Ureter (tissue), 1 donor: ENCODE measurements around the gene WNT7B. TPM values are rescaled to one million over a fixed set of nuclear protein-coding genes. Genes with fewer than 3 reads are reported as not detected.
"Not testable (repeated sequence)": the region's sequence is repeated elsewhere in the genome, so short reads cannot be mapped to it uniquely, and the experiment has no call there.

Source experiments
- DNase-seq: peaks from one replicate; pipeline ENCODE4 v3.0.0-alpha.2; 2020; ENCODE audit warnings: low spot score
- total RNA-seq: library from RNA; stranded (reverse); gene quantifications from one replicate; pipeline ENCODE4 v1.2.4, GENCODE V29; 2023
- donor health status: DM: yes; HTN: yes; CAD: no.

WNT7B gene
- total RNA-seq, 1 donor from 2014 or later = 58.6 TPM

GRCh38 chr22:46008291-46008690, 31.3 kb upstream of the WNT7B start:
- peak; percentile 42 for DNase-seq

GRCh38 chr22:46007848-46008261, 30.9 kb upstream of the WNT7B start:
- peak; percentile 76 for DNase-seq

DNA sequence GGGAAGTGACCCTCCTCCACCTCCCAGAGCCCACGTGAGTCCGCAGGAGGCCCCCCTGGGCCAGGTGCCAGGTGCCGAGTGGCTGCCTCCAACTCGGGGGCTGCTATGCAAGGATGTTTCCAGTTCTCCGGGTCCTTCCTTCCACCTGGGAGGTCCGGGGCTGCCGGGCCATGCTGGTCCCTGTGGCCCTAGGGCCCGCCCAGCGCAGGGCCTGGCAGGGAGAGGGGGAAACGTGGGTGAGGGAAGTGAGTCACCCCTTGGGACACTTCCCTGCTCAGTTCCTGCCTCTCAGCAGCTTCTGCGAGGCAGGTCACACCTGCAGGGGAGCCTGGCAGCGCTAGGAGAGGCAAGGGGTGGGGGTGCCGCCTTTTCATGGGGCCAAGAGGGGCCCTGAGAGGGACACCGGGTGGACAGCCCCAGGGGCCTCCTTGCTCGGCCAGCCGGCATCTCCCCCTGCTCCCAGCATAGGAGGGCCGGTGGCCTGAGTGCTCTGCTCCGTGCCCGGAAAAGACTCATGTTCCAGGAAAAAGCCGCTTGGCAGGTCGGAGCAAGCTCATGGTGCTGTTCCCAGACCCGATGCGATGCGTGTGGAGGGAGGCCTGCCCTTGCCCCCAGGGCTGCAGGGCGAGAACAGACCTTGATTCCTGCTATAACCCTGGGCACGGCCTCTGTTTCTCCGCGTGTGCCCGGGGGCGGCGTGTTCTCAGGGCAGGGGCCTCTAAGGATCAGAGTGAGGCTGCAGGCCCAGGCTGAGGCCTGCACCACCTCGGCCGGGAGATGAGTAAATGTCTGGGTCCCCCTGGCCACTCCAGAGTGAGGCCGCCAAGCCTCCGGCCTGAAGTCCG, 30.3 kb upstream of the WNT7B start:
- peak; percentile 78 for DNase-seq

DNA sequence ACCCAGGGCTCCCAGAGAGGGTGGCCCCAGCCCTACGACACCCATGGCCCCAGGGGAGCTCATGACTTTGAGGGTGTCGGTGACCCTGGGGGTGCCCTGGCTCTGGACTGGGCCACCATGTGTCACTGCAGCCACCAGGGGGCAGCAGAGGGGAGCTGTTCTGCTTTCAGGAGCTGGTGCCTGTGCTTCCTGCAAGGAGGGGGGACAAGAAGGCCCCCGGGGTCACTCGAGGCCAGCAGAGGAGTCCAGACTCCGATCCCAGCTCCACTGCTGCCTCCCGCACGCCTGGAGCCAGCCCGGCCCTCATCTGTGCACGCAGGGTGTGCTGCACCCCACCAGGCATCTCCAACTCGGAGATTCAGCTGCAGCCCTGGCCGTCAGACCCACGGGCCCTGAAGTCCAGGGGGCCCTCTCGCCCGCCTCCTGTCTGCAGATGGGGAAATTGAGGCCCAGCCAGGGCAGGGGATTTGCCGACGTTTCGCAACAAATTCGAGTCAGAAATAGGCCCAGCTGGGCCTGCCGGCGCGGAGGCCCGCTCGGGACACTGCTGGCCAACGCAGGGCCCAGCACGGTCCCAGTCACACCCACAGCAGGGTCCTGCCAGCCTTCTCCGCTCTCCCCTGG, 29.5 kb upstream of the WNT7B start:
- DNase-seq = peak; percentile 95

DNA sequence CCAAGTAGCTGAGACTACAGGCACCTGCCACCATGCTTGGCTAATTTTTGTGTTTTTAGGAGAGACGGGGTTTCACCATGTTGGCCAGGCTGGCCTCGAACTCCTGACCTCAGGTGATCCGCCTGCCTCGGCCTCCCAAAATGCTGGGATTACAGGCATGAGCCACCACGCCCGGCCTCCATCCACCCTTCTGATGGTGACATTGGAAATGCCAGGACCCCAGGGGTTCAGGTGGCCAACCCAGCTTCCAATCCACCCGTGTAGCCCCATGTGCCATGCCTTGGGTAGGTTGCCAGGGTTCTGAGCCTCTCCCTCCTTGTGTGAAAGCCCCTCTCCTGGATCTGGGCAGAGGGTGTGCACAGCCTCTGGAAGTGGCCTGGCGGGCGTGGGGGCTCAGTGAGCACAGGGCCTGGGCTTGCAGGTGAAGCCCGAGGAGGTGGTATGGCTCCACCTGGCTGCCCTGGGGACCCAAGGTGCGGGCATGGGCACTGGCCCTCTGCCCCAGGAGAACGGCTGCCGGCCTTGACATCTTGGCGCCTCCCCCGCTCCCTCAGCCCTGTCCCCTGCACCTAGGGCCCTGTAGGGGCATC, 28.2 kb upstream of the WNT7B start:
- not testable (repeated sequence) for DNase-seq

DNA sequence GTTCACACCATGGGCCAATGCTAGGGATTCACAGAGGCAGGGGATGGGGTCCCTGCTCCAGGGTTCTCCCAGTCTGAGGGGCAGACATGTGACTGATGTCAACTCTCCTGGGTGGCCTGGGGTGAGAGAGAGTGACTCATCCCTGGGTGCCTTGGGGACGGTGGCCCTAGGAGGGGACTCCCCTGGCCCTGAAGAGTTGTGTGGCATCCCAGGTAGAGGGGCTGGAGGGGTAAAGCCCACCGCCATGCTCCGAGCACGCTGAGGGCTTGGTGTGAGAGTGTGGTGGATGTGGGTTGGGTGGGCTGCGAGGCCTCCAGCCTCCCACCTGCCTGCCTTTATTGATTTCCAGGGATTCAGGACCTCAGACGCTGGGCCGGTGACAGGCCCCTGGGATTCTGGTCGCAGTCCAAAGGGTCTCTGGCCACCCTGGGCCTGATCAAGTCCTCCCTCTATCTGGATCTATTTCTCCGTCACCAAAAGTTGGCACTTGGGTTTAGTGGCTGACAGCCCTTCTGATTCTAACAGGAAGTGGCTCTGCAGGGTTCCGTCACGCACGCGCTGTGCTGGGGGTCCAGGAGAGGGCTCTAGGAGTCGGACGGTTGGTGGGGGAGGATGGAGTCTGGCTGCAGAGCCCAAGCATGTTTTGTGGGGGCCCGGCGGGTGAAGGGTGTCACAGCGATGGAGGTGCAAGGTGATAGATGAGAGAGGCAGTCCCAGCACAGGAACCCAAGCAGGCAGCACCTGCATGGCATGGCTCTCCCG, 27.3 kb upstream of the WNT7B start:
- peak; percentile 44 for DNase-seq

GRCh38 chr22:46003271-46004091, 26.5 kb upstream of the WNT7B start:
- peak; percentile 43 for DNase-seq

DNA sequence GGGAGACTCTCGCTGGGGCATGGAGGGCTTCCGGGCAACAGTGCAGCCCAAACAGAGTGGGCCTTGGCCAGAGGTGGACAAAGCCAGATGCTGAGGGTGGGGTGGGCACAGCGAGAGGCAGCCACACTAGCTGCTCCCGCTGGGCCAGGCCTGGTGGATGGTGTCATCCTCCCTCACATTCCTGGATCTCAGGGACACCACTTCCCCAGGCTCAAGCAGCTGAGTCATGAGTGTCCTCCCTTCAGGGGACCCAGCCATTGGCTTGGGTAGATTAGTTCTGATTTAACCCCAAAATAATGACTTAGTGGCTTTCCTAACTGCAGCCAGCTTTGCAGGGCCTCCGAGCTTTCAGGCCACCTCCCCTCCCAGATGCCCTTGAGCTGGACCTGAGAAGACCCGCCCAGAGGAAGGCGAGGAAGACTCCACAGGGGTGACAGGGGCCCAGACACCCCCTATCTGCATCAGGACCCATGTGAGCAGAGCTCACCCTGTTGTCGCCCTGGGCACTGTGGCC, 25.9 kb upstream of the WNT7B start:
- no peak for DNase-seq

DNA sequence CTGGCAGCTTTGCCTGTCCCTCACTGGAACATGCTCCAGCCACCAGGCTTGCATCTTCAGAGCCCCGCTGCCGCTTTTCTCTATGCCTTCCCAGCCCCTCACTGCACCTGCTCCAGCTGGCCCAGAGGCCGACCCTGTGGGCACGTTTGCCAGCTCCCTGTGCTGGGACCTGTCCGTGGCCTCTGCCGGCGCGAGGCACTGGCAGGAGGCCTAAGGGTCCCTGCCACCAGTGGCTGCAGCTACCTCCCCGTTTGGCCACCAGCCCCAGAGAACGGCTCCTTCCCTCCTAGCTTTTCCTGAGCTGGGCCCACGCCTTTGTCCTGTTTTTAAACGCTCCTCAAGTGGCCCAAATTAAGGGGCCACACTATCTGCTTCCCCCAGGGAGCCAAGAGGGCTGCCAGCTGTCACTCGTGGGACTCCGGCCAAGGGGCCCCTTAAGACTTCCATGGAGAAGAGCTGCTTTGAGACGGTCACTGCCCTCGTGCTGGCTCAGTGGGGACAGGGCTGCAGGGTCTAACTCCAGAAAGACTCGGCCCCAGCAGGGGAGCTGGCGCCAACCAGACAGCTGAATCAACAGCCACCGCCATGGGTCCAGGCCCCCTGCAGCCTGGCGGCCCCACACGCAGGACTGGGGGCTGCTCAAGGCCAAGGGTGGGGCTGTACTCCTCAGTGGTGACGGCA, 24.6 kb upstream of the WNT7B start:
- DNase-seq = no peak

- no peak for DNase-seq
These were observed 24.1 kb upstream of the WNT7B start for GRCh38 chr22:46001046-46001425.

GRCh38 chr22:46000081-46001027, 23.4 kb upstream of the WNT7B start:
- no peak for DNase-seq

GRCh38 chr22:45999379-45999971, 22.5 kb upstream of the WNT7B start:
- DNase-seq = no peak

GRCh38 chr22:45998638-45999378, 21.8 kb upstream of the WNT7B start:
- DNase-seq = no peak

DNA sequence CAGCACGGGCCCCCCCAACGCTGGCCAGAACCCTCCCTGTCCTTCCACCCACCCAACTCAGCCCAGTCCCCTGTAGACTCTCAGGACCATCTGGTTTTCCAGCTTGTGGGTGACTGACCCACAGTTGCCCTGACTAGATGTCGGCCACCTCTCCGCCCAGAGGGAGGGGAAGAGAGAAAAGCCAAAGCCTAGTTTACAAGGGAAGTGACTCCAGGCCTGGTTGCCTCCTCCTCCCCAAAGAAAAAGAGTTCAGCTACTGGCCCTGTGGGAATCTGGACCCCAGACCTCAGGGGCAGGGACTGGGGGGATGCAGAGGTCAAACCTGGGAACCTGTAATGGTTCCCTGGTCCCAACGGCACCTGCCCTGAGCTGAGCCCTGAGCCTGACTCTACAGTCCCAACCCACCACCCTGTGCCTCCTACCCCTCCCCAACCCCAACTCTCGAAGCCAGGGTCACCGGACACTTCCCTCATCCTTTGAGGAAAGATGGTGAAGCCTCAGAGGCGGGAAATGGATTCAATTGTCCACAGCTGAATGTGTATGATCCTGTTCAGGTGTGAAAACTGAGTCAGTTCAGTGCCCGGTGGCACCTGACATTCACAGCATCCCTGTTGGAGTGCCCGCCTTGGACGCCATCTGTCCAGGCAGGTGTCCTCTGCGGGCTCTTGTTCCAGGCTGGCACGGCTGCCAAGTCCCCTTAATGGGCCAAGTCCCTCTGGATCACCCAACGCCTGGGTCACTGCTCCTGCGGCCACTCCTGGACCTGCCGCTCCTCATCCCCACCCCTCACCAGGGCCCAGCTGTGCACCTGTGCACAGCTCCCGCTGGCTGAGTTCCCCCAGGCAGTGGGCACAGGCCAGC, 21.0 kb upstream of the WNT7B start:
- peak; percentile 44 for DNase-seq

- DNase-seq = peak; percentile 92
These were observed 20.3 kb upstream of the WNT7B start for GRCh38 chr22:45997077-45997776.

GRCh38 chr22:45996241-45997076, 19.5 kb upstream of the WNT7B start:
- DNase-seq = peak; percentile 66
